Measurements from ENCODE around the gene HECTD4.

Gene HECTD4

GRCh38 chr12:112308161-112308560, 74.1 kb downstream of the HECTD4 start:
- Histone ChIP-seq H4K20me1 (ENCODE audit: insufficient read depth, low read length, poor library complexity, severe bottlenecking) (no peaks in the 10 kb centered on the region), H3K4me2 (ENCODE audit: low read depth, low read length, poor library complexity, severe bottlenecking) (no peak overlapping the region), H3F3A (ENCODE audit: low read depth) (no peaks in the 10 kb centered on the region), H3K27me3 (ENCODE audit: insufficient read depth, low read length, poor library complexity, severe bottlenecking) (no peaks in the 10 kb centered on the region), H2AFZ (ENCODE audit: low read length) (no peak overlapping the region), H3K79me2 (ENCODE audit: insufficient read depth, low read length) (no peaks in the 10 kb centered on the region), H3K9me2 (replicated peaks; ENCODE audit: low read depth, low read length) (no peaks in the 10 kb centered on the region), H3K4me3 (ENCODE audit: low read length, poor library complexity, severe bottlenecking) (no peak overlapping the region), H3K36me3 (ENCODE audit: insufficient read depth, low read length) (peaks cover 71% of the 10 kb centered on the region), H3K9ac (ENCODE audit: low read depth, low read length, poor library complexity, severe bottlenecking) (no peak overlapping the region), H3K9me3 (ENCODE audit: insufficient read depth, low read depth, low read length) (no peaks in the 10 kb centered on the region), H3K4me1 (ENCODE audit: insufficient read depth, low read length, poor library complexity, severe bottlenecking) (no peaks in the 10 kb centered on the region)
- TF ChIP-seq EZH2phosphoT487 (IDR thresholded peaks at IDR 0.05; ENCODE audit: borderline replicate concordance) = no peak
- TF ChIP-seq, protein P1, sequence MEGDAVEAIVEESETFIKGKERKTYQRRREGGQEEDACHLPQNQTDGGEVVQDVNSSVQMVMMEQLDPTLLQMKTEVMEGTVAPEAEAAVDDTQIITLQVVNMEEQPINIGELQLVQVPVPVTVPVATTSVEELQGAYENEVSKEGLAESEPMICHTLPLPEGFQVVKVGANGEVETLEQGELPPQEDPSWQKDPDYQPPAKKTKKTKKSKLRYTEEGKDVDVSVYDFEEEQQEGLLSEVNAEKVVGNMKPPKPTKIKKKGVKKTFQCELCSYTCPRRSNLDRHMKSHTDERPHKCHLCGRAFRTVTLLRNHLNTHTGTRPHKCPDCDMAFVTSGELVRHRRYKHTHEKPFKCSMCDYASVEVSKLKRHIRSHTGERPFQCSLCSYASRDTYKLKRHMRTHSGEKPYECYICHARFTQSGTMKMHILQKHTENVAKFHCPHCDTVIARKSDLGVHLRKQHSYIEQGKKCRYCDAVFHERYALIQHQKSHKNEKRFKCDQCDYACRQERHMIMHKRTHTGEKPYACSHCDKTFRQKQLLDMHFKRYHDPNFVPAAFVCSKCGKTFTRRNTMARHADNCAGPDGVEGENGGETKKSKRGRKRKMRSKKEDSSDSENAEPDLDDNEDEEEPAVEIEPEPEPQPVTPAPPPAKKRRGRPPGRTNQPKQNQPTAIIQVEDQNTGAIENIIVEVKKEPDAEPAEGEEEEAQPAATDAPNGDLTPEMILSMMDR (conservative IDR thresholded peaks at IDR 0.05; ENCODE audit: low read length) = no peak

- H3K4me3 ChIP-seq (ENCODE audit: low read length, poor library complexity, severe bottlenecking) = no peak overlapping the region
- no peak overlapping the region for H2AFZ ChIP-seq (ENCODE audit: low read length)
- H3K9me3 ChIP-seq (ENCODE audit: insufficient read depth, low read depth, low read length) = no peaks in the 10 kb centered on the region
- no peaks in the 10 kb centered on the region for H3K27me3 ChIP-seq (ENCODE audit: insufficient read depth, low read length, poor library complexity, severe bottlenecking)
- H3K4me1 ChIP-seq (ENCODE audit: insufficient read depth, low read length, poor library complexity, severe bottlenecking) = no peaks in the 10 kb centered on the region
- no peaks in the 10 kb centered on the region for H3K79me2 ChIP-seq (ENCODE audit: insufficient read depth, low read length)
- H4K20me1 ChIP-seq (ENCODE audit: insufficient read depth, low read length, poor library complexity, severe bottlenecking) = no peaks in the 10 kb centered on the region
- peaks cover 73% of the 10 kb centered on the region for H3K36me3 ChIP-seq (ENCODE audit: insufficient read depth, low read length)
- H3F3A ChIP-seq (ENCODE audit: low read depth) = no peaks in the 10 kb centered on the region
- no peak overlapping the region for H3K9ac ChIP-seq (ENCODE audit: low read depth, low read length, poor library complexity, severe bottlenecking)
- H3K4me2 ChIP-seq (ENCODE audit: low read depth, low read length, poor library complexity, severe bottlenecking) = no peak overlapping the region
- no peaks in the 10 kb centered on the region for H3K9me2 ChIP-seq (replicated peaks; ENCODE audit: low read depth, low read length)
- TF ChIP-seq, protein P1 (conservative IDR thresholded peaks at IDR 0.05; ENCODE audit: low read length) = no peak
- TF ChIP-seq EZH2phosphoT487 (IDR thresholded peaks at IDR 0.05; ENCODE audit: borderline replicate concordance) = no peak
Measured at GRCh38 chr12:112307317-112308011, 74.8 kb downstream of the HECTD4 start.

DNA sequence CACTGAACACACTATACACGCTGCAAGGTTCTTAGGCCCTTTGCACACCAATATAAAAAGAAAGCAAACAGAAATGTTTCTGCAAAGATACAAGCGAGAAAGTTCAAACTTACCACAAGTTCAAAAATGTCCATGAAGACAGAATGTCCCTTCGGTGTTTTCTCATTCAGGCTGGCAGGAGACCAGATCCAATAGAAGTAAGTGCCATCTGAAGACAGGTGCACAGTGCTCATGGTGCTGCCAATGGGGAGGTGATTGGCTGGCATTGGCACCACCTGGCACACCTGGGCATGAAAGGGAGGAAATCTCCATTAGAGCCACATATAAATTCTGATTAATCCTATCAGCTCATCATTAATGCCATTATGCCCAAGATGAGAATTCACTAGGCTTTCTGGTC, 76.3 kb downstream of the HECTD4 start:
- Histone ChIP-seq H3K27me3 (ENCODE audit: insufficient read depth, low read length, poor library complexity, severe bottlenecking) (no peaks in the 10 kb centered on the region), H3K4me2 (ENCODE audit: low read depth, low read length, poor library complexity, severe bottlenecking) (no peak overlapping the region), H3F3A (ENCODE audit: low read depth) (no peaks in the 10 kb centered on the region), H3K36me3 (ENCODE audit: insufficient read depth, low read length) (peaks cover 73% of the 10 kb centered on the region; the same call in 1 of the 2 replicates), H3K9me2 (replicated peaks; ENCODE audit: low read depth, low read length) (no peaks in the 10 kb centered on the region), H3K9ac (ENCODE audit: low read depth, low read length, poor library complexity, severe bottlenecking) (no peak overlapping the region), H3K9me3 (ENCODE audit: insufficient read depth, low read depth, low read length) (no peaks in the 10 kb centered on the region), H2AFZ (ENCODE audit: low read length) (no peak overlapping the region), H3K79me2 (ENCODE audit: insufficient read depth, low read length) (no peaks in the 10 kb centered on the region), H4K20me1 (ENCODE audit: insufficient read depth, low read length, poor library complexity, severe bottlenecking) (no peaks in the 10 kb centered on the region), H3K4me3 (ENCODE audit: low read length, poor library complexity, severe bottlenecking) (no peak overlapping the region), H3K4me1 (ENCODE audit: insufficient read depth, low read length, poor library complexity, severe bottlenecking) (no peaks in the 10 kb centered on the region)
- no peak for TF ChIP-seq EZH2phosphoT487 (IDR thresholded peaks at IDR 0.05; ENCODE audit: borderline replicate concordance)
- TF ChIP-seq, protein P1 (conservative IDR thresholded peaks at IDR 0.05; ENCODE audit: low read length) = no peak

Measured in Loucy (cell line).